SK-N-SH (cell line): ENCODE measurements around the gene IL1RAP. TPM values are rescaled to one million over a fixed set of nuclear protein-coding genes. Genes with fewer than 3 reads are reported as not detected.

Experiments used
- CTCF ChIA-PET: fragments of 300-600, 350-600 bp; formaldehyde crosslinking; extraction: SDS; loops from one replicate; lab custom pipeline; 2021; lab: Yijun Ruan, JAX
- POLR2A ChIA-PET: fragments of 350-600 bp; sonication (Branson Sonifier 250); formaldehyde crosslinking; extraction: SDS; loops from one replicate; lab custom pipeline; 2020; ENCODE audit warnings: antibody characterized with exemption, inconsistent platforms; lab: Yijun Ruan, JAX
- DNase-seq: peaks from one replicate; pipeline ENCODE4 v3.0.0; 2012
- H2AFZ ChIP-seq: fragments of 200-600 bp; sonication (generic); 2 replicates; pipeline ENCODE4 v1.8.1; 2016; ENCODE audit warnings: antibody characterized with exemption, mild to moderate bottlenecking, low read depth
- H3F3A ChIP-seq: fragments of 200-600 bp; sonication (generic); replicated peaks from 2 replicates; pipeline ENCODE3; 2016; ENCODE audit warnings: antibody characterized with exemption, mild to moderate bottlenecking; ENCODE audit not compliant: insufficient read depth
- H3K27ac ChIP-seq, 2 experiments: fragments of 200-500 bp in 1 of 2; fragments of 200-600 bp in 1 of 2; sonication (Bioruptor generic) in 1 of 2; sonication (generic), shearing (Covaris generic) in 1 of 2; 2 replicates each; pipeline versions ENCODE4 v1.5.1 to v1.6.1; 2014 to 2016; ENCODE audit warnings: low read depth in 2 of 2, inconsistent platforms in 1 of 2, low read length in 1 of 2, mild to moderate bottlenecking in 1 of 2, mixed read lengths in 1 of 2
- H3K27me3 ChIP-seq: fragments of 200-600 bp; sonication (generic), shearing (Covaris generic); 2 replicates; pipeline ENCODE4 v1.6.1; 2016; ENCODE audit warnings: mixed run types; ENCODE audit not compliant: insufficient read depth
- H3K36me3 ChIP-seq, 2 experiments: fragments of 200-500 bp in 1 of 2; fragments of 200-600 bp in 1 of 2; sonication (Bioruptor generic) in 1 of 2; sonication (generic) in 1 of 2; replicated peaks in 1 of 2; 2 replicates each; pipeline versions ENCODE3 to v1.5.1; 2014 to 2016; ENCODE audit warnings: low read length in 1 of 2, mild to moderate bottlenecking in 1 of 2; ENCODE audit not compliant: insufficient read depth in 2 of 2, control insufficient read depth in 1 of 2
- H3K4me1 ChIP-seq, 2 experiments: fragments of 200-500 bp in 1 of 2; fragments of 200-600 bp in 1 of 2; sonication (Bioruptor generic) in 1 of 2; sonication (generic), shearing (Covaris generic) in 1 of 2; 2 replicates each; pipeline versions ENCODE4 v1.5.1 to v1.6.1; 2014 to 2016; ENCODE audit warnings: low read depth in 1 of 2, low read length in 1 of 2, mixed run types in 1 of 2; ENCODE audit not compliant: insufficient read depth in 2 of 2, control insufficient read depth in 1 of 2
- H3K4me2 ChIP-seq: fragments of 200-600 bp; sonication (generic), shearing (Covaris generic); 2 replicates; pipeline ENCODE4 v1.6.1; 2017; ENCODE audit warnings: mixed run types
- H3K4me3 ChIP-seq, 2 experiments: fragments of 200-500 bp in 1 of 2; fragments of 200-600 bp in 1 of 2; sonication (Bioruptor generic) in 1 of 2; sonication (generic), shearing (Covaris generic) in 1 of 2; 2 replicates each; pipeline versions ENCODE4 v1.5.1 to v1.8.1; 2014 to 2016; ENCODE audit warnings: low read depth in 2 of 2, inconsistent platforms in 1 of 2, low read length in 1 of 2, mild to moderate bottlenecking in 1 of 2, mixed read lengths in 1 of 2, moderate library complexity in 1 of 2
- H3K79me2 ChIP-seq: fragments of 200-600 bp; sonication (generic); 2 replicates; pipeline ENCODE4 v1.8.1; 2017; ENCODE audit warnings: mild to moderate bottlenecking; ENCODE audit not compliant: insufficient read depth
- H3K9ac ChIP-seq: fragments of 200-600 bp; sonication (generic); 2 replicates; pipeline ENCODE4 v1.6.1; 2017; ENCODE audit warnings: mixed run types
- H3K9me2 ChIP-seq: fragments of 200-600 bp; sonication (generic); 2 replicates; pipeline ENCODE4 v1.6.1; 2017; ENCODE audit warnings: mixed run types
- H3K9me3 ChIP-seq: fragments of 200-600 bp; sonication (generic); 2 replicates; pipeline ENCODE4 v1.6.1; 2017; ENCODE audit warnings: mixed run types, mild to moderate bottlenecking, moderate library complexity
- H4K20me1 ChIP-seq: fragments of 200-600 bp; sonication (generic); 2 replicates; pipeline ENCODE4 v1.6.1; 2017; ENCODE audit warnings: mild to moderate bottlenecking, mixed run types; ENCODE audit not compliant: insufficient read depth
- FOXJ3 ChIP-seq: sonication (generic); formaldehyde crosslinking; IDR thresholded peaks from 2 replicates; pipeline ENCODE4 v1.5.1; 2020; ENCODE audit warnings: mild to moderate bottlenecking, missing genetic modification reagents
- FOXM1 ChIP-seq: IDR thresholded peaks from 2 replicates; pipeline ENCODE4 v1.4.0; 2012; ENCODE audit warnings: low read depth, mild to moderate bottlenecking
- GABPA ChIP-seq: IDR thresholded peaks from 2 replicates; pipeline ENCODE4 v1.4.0; 2012; ENCODE audit warnings: low read depth, mild to moderate bottlenecking
- GATA2 ChIP-seq: sonication (generic); formaldehyde crosslinking; IDR thresholded peaks from 2 replicates; pipeline ENCODE4 v1.5.0; 2020; ENCODE audit warnings: mild to moderate bottlenecking, missing genetic modification reagents
- JUND ChIP-seq: IDR thresholded peaks from 2 replicates; pipeline ENCODE4 v1.4.0; 2012
- NFIC ChIP-seq: IDR thresholded peaks from 2 replicates; pipeline ENCODE4 v1.4.0; 2012; ENCODE audit warnings: borderline replicate concordance
- POLR2AphosphoS5 ChIP-seq: IDR thresholded peaks from 2 replicates; pipeline ENCODE4 v1.6.1; 2012; ENCODE audit warnings: low read depth, low read length
- RAD21 ChIP-seq: IDR thresholded peaks from 2 replicates; pipeline ENCODE4 v1.6.1; 2012; ENCODE audit warnings: mild to moderate bottlenecking, low read length
- RCOR1 ChIP-seq: fragments of 150-350 bp; IDR thresholded peaks from 2 replicates; pipeline ENCODE4 v1.6.1; 2017; ENCODE audit warnings: antibody characterized with exemption, low read length
- RFX5 ChIP-seq: IDR thresholded peaks from 2 replicates; pipeline ENCODE4 v1.6.1; 2012; ENCODE audit warnings: mild to moderate bottlenecking, improper control_type of control experiment, low read length
- SIN3A ChIP-seq: IDR thresholded peaks from 2 replicates; pipeline ENCODE4 v1.6.1; 2012; ENCODE audit warnings: low read depth, mild to moderate bottlenecking, low read length, moderate library complexity, borderline replicate concordance
- TAF1 ChIP-seq: IDR thresholded peaks from 2 replicates; pipeline ENCODE4 v1.6.1; 2012; ENCODE audit warnings: low read depth, mild to moderate bottlenecking, low read length, moderate library complexity, borderline replicate concordance
- TCF12 ChIP-seq: IDR thresholded peaks from 2 replicates; pipeline ENCODE4 v1.4.0; 2012
- YY1 ChIP-seq: IDR thresholded peaks from 2 replicates; pipeline ENCODE4 v1.4.0; 2012; ENCODE audit warnings: low read depth, mild to moderate bottlenecking
- WGBS: methylation state at CpG from one replicate; pipeline ENCODE4 v1.1.6; 2017; ENCODE audit warnings: low lambda C conversion rate; 5-methylcytosine and 5-hydroxymethylcytosine counted together
- polyA plus RNA-seq, 3 experiments: library from polyadenylated mRNA; depleted of rRNA; stranded (reverse); fragments of >200 nt; gene quantifications; 2 replicates each; pipeline ENCODE4 v1.2.3, GENCODE V29; 2012
- TF ChIP-seq, protein P1 (sequence below): IDR thresholded peaks from 2 replicates; pipeline ENCODE4 v1.4.0; 2012; ENCODE audit warnings: low read depth, borderline replicate concordance
- TF ChIP-seq, protein P2 (sequence below): fragments of 150-350 bp; IDR thresholded peaks from 2 replicates; pipeline ENCODE4 v1.6.1; 2017; ENCODE audit warnings: antibody characterized with exemption, low read length, low read depth, borderline replicate concordance
- TF ChIP-seq, protein P3 (sequence below): IDR thresholded peaks from 2 replicates; pipeline ENCODE4; 2012
- TF ChIP-seq, protein P4 (sequence below): fragments of 150-350 bp; IDR thresholded peaks from 2 replicates; pipeline ENCODE4 v1.6.1; 2016; ENCODE audit warnings: mild to moderate bottlenecking, low read depth, low read length

The IL1RAP gene
- polyA plus RNA-seq, 1 of the 3 experiments (the other 2 are of a cell fraction) = 7.6 TPM

DNA sequence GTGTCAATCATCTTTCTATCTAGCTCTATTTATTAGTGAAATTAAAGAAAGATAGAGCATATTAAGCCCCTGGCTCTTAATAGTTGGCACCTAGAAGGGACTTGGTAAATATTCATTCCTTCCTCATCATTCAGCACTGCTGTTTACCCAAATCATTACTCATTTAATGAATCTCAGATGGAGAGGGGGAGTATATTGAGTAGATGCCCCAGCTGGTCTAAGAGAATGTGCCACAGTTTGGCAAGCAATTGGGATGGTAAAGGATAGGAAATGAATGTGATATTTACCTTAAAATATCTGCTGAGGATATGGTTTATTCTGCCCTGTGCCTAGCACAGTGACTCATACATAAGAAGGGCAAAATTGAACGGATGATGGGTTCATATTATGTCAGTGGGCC is 6.0 kb downstream of the IL1RAP start:
- no peaks in the 10 kb centered on the region for H3F3A ChIP-seq
- no peak overlapping the region for H3K4me3 ChIP-seq
- 12% methylated on average over 1 of the region's 1 CpG for WGBS
- no peaks in the 10 kb centered on the region for H3K9me3 ChIP-seq
- no peak overlapping the region for H3K4me2 ChIP-seq
- no peaks in the 10 kb centered on the region for H3K36me3 ChIP-seq
- no peaks in the 10 kb centered on the region for H3K9me2 ChIP-seq
- no peak overlapping the region for H2AFZ ChIP-seq
- H3K27me3 ChIP-seq = no peaks in the 10 kb centered on the region
- TF ChIP-seq JUND (0 out of 2 replicates have a peak, but pooled peaks have one; percentile 20), TCF12 (peak; percentile 49; the same call in 1 of the 2 replicates), RFX5 (no peak)
- H3K27ac ChIP-seq = no peak overlapping the region
- DNase-seq = no peak
- no peaks in the 10 kb centered on the region for H4K20me1 ChIP-seq
- H3K9ac ChIP-seq = no peak overlapping the region
- CTCF ChIA-PET = no interaction called here
- POLR2A ChIA-PET = no interaction called here
- H3K79me2 ChIP-seq = 0 out of 2 replicates have a peak, but pooled peaks cover 7% of the 10 kb centered on the region
- peaks cover 0 to 27% of the 10 kb centered on the region in 2 experiments; a peak in 1 of 4 replicates for H3K4me1 ChIP-seq

DNA sequence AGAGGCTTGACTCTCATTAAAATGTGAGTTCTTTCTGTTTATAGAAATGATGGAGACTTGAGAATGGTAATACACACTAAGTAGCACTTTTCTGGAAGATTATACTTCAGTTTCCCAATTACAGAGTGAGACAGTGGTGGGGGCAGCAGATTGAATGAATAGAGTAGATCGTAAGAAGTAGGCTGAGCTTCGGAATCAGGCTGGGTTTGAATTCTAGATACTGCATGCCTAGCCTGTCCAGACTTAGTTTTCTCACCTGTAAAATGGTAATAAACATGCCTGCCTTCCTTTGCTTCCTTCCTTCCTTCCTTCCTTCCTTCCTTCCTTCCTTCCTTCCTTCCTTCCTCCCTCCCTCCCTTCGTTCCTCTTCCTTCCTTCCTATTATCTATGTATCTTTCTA is 8.1 kb downstream of the IL1RAP start:
- Histone ChIP-seq H3K4me2 (no peak overlapping the region), H4K20me1 (no peaks in the 10 kb centered on the region), H3K9ac (no peak overlapping the region), H3K36me3 (no peaks in the 10 kb centered on the region), H3K27ac (no peak overlapping the region), H3K4me3 (no peak overlapping the region), H3K27me3 (no peaks in the 10 kb centered on the region), H3K4me1 (peaks cover 0 to 38% of the 10 kb centered on the region in 2 experiments; a peak in 1 of 4 replicates), H3K9me2 (no peaks in the 10 kb centered on the region), H3K79me2 (no peaks in the 10 kb centered on the region), H2AFZ (no peak overlapping the region), H3F3A (no peaks in the 10 kb centered on the region), H3K9me3 (no peaks in the 10 kb centered on the region)
- WGBS = 34% methylated on average over 3 of the region's 3 CpGs
- DNase-seq = no peak
- no peak for TF ChIP-seq YY1
- no peak for TF ChIP-seq GATA2
- TF ChIP-seq TAF1 = no peak
- TF ChIP-seq SIN3A = no peak
- no peak for TF ChIP-seq NFIC
- TF ChIP-seq, protein P1, sequence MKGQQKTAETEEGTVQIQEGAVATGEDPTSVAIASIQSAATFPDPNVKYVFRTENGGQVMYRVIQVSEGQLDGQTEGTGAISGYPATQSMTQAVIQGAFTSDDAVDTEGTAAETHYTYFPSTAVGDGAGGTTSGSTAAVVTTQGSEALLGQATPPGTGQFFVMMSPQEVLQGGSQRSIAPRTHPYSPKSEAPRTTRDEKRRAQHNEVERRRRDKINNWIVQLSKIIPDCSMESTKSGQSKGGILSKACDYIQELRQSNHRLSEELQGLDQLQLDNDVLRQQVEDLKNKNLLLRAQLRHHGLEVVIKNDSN = no peak
- TF ChIP-seq, protein P2, sequence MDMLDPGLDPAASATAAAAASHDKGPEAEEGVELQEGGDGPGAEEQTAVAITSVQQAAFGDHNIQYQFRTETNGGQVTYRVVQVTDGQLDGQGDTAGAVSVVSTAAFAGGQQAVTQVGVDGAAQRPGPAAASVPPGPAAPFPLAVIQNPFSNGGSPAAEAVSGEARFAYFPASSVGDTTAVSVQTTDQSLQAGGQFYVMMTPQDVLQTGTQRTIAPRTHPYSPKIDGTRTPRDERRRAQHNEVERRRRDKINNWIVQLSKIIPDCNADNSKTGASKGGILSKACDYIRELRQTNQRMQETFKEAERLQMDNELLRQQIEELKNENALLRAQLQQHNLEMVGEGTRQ = no peak
- TF ChIP-seq, protein P3, sequence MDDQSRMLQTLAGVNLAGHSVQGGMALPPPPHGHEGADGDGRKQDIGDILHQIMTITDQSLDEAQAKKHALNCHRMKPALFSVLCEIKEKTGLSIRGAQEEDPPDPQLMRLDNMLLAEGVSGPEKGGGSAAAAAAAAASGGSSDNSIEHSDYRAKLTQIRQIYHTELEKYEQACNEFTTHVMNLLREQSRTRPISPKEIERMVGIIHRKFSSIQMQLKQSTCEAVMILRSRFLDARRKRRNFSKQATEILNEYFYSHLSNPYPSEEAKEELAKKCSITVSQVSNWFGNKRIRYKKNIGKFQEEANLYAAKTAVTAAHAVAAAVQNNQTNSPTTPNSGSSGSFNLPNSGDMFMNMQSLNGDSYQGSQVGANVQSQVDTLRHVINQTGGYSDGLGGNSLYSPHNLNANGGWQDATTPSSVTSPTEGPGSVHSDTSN = no peak
- TF ChIP-seq, protein P4, sequence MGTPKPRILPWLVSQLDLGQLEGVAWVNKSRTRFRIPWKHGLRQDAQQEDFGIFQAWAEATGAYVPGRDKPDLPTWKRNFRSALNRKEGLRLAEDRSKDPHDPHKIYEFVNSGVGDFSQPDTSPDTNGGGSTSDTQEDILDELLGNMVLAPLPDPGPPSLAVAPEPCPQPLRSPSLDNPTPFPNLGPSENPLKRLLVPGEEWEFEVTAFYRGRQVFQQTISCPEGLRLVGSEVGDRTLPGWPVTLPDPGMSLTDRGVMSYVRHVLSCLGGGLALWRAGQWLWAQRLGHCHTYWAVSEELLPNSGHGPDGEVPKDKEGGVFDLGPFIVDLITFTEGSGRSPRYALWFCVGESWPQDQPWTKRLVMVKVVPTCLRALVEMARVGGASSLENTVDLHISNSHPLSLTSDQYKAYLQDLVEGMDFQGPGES = no peak
- no peak for TF ChIP-seq FOXM1
- no peak for TF ChIP-seq POLR2AphosphoS5
- no peak for TF ChIP-seq RAD21
- no peak for TF ChIP-seq FOXJ3 (CRISPR knock-in tag)
- TF ChIP-seq GABPA = no peak
- TF ChIP-seq JUND = no peak
- TF ChIP-seq RFX5 = no peak
- no peak for TF ChIP-seq RCOR1
- ChIA-PET CTCF (no interaction called here), POLR2A (no interaction called here)
